Loucy (cell line): ENCODE data around the gene STYXL2.

Experiments
- EZH2phosphoT487 ChIP-seq: fragments of 200-600 bp; IDR thresholded peaks from 2 replicates; pipeline ENCODE4 v1.6.1; 2018; ENCODE audit warnings: antibody characterized with exemption, mild to moderate bottlenecking, moderate library complexity, borderline replicate concordance
- TF ChIP-seq, protein P1 (sequence below): fragments of 200-600 bp; sonication (generic); conservative IDR thresholded peaks from 2 replicates; pipeline ENCODE4 v1.5.1; 2014; ENCODE audit warnings: mild to moderate bottlenecking, antibody characterized with exemption, low read length

DNA sequence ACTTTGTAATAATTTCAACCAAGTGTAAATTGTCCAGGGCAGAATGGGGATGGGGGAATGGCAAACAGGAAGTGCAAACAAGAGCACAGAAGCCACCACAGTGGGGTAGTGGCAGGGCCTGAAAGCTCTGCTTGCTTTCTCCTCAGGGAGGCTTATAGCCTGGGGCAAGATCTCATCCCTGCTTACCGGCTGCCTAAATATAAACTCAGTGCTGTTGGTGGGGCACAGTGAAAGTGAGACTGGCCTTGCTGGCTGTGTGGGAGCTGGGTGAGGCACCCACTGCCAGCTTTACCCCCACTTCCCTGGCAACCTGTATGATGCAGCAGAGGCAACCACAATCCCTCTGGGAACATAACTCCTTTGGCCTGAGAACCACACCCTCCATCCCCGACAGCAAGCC, 15.2 kb downstream of the STYXL2 start:
- TF ChIP-seq, protein P1, sequence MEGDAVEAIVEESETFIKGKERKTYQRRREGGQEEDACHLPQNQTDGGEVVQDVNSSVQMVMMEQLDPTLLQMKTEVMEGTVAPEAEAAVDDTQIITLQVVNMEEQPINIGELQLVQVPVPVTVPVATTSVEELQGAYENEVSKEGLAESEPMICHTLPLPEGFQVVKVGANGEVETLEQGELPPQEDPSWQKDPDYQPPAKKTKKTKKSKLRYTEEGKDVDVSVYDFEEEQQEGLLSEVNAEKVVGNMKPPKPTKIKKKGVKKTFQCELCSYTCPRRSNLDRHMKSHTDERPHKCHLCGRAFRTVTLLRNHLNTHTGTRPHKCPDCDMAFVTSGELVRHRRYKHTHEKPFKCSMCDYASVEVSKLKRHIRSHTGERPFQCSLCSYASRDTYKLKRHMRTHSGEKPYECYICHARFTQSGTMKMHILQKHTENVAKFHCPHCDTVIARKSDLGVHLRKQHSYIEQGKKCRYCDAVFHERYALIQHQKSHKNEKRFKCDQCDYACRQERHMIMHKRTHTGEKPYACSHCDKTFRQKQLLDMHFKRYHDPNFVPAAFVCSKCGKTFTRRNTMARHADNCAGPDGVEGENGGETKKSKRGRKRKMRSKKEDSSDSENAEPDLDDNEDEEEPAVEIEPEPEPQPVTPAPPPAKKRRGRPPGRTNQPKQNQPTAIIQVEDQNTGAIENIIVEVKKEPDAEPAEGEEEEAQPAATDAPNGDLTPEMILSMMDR, result no peak
- no peak for TF ChIP-seq EZH2phosphoT487
